GM21423 (cell line): ENCODE data around the gene ERBB2.
"Not testable (repeated sequence)": the region's sequence is repeated elsewhere in the genome, so short reads cannot be mapped to it uniquely, and the experiment has no call there.

ENCODE experiments used
- ATAC-seq: cut with Tn5 transposase; IDR thresholded peaks from one replicate; pipeline ENCODE4 v1.9.1; 2021; ENCODE audit warnings: mild to moderate bottlenecking, moderate library complexity; ENCODE audit not compliant: unreplicated experiment

ERBB2 gene

DNA sequence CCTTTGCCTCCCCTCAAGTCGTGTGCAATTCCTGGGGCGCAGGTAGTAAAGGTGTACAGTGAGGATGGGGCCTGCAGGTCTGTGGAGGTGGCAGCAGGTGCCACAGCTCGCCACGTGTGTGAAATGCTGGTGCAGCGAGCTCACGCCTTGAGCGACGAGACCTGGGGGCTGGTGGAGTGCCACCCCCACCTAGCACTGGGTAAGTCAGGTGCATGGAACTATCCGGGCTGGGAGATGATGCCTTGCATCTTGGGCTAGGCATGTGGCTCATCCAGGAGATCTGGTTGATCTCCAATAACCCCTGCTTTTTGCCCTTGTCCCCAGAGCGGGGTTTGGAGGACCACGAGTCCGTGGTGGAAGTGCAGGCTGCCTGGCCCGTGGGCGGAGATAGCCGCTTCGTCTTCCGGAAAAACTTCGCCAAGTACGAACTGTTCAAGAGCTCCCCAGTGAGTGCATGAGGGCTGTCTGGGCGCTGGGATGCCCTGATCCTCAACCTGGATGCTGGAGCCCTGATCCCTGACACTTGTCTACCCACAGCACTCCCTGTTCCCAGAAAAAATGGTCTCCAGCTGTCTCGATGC lies 43.1 kb downstream of the ERBB2 start:
- no peak for ATAC-seq

DNA sequence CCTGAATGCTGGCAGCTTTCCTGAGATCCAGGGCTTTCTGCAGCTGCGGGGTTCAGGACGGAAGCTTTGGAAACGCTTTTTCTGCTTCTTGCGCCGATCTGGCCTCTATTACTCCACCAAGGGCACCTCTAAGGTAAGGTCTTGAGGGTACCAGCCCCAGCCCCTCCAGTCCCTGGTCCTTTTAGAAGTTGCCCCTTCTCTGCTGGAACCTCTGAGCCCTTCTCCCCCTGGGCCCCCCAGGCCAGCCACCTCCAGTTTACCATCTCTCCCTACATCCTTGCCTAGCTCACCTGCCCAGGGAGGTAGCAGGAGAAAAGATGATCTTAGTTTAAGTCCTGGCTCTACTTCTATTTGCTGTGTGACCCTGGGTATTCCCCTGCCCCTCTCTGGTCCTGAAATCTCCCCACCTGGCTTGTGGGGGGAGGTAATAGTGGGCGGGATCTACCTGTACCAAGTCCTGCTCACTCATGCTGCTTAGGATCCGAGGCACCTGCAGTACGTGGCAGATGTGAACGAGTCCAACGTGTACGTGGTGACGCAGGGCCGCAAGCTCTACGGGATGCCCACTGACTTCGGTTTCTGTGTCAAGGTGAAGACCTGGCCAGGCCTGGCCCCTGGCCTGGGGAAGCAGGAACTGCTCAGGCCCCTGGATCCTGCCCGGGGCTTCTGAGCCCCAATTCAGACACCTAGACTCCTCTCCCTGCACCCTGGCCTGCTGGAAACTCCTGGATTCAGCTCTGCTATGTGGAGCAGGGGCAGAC lies 44.4 kb downstream of the ERBB2 start:
- ATAC-seq: no peak

DNA sequence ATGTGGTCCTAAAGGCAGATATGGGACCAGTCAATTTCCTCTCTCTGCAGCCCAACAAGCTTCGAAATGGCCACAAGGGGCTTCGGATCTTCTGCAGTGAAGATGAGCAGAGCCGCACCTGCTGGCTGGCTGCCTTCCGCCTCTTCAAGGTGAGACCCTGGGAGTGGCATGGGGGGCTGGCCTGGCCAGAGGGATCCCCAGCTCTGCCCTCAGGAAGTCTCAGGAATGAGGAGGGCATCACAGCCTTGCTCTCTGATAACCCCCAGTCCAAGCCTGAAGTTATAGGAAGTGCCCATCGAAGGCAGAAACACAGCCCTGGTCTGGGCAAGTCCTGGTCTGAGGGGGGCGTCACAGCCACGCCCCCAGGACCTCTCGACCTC lies 45.0 kb downstream of the ERBB2 start:
- no peak for ATAC-seq

DNA sequence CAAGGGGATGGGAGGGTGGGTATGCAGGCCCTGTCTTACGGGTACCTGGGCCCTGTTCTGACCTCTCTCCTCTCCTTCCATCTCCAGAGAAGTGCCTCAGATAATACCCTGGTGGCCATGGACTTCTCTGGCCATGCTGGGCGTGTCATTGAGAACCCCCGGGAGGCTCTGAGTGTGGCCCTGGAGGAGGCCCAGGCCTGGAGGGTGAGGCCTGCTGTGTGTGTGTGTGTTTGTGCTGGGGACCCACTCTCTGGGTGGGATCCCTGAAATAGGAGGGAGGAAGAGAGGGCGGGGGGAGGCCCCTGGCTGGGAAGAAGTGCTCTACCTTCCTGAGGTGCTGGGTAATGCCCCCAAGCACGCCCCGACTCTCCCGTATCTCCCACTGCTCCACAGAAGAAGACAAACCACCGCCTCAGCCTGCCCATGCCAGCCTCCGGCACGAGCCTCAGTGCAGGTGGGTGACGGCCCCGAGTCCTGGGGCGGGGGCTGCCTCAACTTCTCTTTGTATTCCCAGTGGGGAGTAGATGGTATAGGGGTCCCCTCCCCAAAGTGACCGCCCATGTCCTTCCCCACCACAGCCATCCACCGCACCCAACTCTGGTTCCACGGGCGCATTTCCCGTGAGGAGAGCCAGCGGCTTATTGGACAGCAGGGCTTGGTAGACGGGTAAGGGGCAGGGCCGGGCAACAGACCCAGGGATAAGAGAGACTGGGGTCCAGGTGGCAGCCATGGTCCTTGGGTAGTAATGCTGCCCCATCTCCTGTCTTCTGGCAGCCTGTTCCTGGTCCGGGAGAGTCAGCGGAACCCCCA lies 45.7 kb downstream of the ERBB2 start:
- ATAC-seq: no peak

DNA sequence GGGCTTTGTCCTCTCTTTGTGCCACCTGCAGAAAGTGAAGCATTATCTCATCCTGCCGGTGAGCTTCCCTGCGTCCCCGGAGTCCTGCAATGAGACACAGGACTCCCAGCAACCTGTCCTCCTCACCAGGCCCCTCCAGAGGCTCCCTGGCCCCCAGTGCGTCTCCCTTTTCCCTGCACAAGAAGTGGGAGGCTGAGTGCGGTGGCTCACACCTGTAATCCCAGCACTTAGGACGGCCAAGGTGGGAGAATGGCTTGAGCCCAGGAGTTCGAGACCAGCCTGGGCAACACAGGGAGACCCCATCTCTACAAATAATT lies 46.2 kb downstream of the ERBB2 start:
- ATAC-seq: no peak

DNA sequence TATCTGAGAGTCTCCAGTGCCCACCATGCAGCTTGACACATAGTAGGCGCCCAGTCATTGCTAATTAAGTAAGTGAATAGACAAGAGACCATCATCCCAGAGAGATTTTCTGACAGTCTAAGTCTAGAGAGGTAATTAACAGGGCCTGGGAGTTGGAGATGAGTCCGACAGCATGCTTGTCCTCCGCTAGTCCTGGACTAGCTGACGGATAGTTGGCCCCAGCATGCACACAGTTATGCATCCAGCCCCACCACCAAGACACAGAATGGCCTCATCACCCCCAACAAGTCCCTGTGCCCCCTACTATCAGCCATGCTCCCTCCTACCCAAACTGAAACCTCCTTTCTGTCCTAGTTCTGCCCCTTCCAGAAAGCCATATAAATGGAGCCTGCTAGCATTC lies 47.9 kb downstream of the ERBB2 start:
- no peak for ATAC-seq

DNA sequence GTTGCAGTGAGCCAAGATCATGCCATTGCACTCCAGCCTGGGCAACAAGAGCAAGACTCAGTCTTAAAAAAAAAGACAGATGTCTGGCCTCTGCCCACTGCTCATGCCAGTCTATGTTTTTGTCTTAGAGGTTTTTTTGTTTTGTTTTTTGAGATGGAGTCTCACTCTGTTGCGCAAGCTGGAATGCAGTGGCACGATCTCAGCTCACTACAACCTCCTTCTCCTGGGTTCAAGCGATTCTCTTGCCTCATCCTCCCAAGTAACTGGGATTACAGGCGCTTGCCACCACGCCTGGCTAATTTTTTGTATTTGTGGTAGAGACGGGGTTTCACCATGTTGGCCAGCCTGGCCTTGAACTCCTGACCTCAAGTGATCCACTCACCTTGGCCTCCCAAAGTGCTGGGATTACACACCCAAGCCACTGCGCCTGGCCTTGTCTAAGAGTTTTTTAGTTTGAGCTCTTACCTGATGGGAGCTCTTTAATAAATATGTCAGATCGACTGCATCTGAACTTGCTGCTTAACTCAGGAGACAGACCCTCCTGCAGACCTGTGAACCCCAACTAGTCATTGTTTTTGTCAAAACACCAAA lies 48.7 kb downstream of the ERBB2 start:
- not testable (repeated sequence) for ATAC-seq

DNA sequence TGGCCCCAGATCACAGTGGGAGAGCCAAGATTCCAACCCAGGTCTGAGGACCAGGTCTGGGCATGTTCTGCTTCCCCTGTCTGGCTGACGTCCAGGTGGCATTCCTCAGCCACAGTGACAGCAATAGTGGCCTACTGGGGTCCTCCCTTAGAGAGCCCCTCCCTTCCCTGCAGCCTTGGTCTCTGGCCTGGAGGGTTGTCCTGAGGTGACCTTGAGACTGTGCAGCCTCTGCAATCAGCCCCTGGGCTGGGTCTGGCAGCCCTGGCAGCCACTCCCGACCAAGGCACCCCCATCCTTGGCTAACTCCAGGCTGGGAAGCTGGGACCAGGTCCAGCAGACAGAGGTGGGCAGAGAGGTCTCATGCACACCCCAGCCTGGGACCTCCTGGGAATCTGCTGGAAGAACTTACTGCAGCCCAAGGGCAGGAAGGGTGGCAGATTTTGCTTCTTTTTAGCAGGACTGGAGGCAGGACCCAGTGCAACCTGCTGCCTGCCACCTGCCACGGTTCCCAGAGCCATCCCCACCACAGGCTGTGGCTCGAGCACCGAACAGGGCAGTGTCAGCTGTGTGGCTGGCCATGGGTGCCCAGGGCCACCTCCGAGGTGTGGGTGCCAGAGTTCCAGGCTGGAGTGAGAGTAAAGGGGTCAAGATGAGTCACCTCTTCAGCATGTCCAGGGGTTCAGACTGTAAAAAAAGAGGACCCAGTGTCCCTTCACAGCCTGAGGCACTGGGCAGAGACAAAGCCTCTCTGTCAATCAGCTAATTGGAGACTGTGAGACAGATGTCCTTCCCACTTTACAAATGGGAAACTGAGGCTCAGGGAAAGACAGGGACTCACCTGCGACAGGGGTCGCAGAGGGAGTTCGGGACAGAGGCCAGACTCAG lies 50.5 kb downstream of the ERBB2 start:
- no peak for ATAC-seq

DNA sequence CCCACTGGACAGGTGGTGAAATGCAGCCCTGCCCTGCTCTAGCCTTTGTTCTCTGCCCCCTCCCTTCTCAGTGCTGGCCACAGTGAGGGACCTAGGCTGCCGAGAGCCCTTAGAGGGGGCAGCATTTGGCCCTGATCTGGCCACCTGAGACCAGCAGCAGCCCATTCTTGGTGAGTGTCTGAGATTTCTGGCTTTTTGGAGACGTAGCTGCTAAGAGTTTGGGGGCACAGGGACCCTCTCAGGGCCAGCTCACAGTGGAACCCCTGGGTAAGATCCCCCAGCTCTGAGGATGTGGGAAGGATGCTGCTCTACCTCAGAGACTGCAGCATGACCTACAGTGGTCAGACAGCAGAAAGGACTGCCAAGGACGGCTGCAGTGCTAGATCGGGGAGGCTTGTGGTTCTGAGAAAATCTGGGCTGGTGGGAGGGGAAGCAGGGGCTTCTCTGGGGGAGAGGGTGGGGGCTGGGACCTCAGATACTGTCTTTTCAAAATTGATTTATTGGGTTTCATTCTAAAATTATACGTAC lies 51.2 kb downstream of the ERBB2 start:
- no peak for ATAC-seq

DNA sequence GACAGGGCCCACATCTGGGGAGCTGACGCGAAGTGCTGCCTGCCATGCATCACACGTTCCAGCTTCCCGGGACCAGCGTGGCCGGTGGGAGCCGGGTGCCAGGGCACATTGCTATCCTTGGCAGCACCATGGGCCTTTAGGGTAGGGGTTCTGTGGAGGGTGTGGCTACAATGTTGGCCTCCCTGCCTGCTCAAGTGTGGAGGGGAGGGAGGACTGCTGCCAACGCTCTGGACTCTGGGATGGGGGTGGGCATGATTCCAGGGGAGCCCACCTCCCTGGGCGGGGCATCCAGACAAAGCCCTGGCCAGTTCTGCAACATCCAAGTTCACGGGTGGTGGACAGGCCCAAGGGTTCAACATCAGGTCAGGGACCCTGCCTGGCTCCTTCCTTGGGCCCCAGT lies 51.8 kb downstream of the ERBB2 start:
- ATAC-seq: no peak

DNA sequence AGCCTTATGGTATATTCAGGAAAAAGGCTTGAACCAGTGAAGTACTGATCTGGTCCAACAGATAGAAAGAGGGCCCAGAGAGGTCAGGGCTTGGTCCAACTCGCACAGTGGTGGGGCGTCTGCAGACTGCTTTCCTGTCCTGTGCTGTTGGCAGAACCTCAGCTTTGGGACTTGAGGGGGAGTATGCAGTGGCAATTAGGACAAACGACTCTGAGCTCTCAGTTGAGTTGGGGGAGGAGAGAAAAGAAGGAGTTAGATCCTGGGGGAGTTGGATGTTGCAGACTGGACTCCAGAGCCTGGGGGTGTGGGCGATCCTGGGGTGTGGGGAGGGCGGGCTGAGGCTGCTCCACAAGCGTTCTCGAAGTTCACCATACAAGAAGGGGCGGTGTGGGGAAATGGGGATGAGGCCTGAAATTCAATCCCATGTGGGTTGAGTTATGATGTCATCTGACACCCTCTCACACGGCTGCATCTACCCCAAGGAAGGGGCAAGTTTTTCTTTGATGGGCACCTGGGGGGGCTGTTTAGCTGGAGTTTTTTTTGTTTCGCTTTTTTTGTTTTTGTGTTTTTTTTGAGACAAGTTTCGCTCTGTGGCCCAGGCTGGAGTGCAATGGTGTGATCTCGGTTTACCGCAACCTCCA lies 52.5 kb downstream of the ERBB2 start:
- ATAC-seq: no peak

DNA sequence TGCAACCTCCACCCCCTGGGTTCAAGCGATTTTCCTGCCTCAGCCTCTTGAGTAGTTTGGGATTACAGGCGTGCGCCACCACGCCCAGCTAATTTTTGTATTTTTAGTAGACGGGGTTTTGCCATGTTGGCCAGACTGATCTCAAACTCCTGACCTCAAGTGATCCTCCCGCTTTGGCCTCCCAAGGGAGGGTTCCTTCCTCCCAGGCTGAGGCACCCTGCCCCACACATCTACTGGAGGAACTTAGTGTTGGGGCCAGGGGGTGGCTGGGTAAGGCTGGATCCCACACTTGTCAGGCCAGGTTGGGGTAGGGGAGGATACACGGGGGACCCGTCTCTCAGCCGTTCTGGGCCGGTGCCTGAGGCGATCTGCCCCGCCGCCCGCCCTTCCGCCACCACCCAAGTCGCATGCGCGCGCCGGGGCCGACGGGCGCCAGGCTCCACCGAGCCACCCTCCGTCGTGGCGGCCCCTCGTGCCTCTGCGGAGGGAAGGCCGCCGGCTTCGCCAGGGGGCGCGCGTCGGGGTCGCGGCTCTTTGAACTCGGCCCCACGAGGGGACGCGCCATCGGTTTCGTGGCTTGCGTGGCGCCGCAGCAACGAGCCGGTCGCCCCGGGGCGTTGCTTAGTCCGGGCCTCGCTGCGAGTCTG lies 53.8 kb downstream of the ERBB2 start:
- peak; percentile 22 for ATAC-seq

DNA sequence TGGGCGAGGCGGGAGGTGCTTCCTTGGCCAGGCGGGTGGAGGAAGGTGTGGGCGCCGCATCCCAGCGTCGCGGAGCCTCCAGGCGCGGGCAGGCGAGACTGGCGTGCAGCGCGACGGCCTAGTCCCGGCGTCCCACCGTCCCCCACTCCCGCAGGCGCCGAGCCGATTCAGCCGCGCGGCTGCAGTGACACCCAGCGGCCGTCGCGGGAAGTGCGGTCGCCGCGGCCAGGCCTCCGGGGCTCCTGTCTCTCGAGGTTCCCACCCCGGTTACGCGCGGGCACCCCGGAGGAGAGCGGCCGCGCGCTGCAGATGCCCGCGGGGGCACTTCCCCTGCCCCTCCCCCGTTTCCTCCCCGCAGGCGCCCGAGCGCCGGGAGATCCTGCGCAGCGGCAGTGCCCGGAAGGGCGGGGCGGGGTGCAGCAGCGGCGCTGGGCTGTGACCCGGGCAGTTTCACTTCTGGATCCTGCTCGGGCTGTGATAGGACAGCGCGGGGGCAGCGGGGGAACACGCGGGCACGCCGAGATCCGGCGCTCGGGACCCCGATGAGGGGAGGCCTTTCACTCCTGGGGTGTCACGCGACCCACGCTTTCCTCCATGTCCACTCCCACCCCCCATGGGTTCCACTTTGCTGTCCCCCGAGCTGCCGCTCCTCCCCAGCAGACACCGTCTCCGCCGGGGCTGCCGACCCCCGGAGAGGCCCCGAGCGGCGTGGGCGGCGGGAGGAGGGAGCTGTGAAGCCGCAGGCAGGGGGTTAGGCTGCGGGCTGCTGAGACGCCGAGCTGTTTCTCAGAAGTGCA lies 54.5 kb downstream of the ERBB2 start:
- peak; percentile 54 for ATAC-seq

DNA sequence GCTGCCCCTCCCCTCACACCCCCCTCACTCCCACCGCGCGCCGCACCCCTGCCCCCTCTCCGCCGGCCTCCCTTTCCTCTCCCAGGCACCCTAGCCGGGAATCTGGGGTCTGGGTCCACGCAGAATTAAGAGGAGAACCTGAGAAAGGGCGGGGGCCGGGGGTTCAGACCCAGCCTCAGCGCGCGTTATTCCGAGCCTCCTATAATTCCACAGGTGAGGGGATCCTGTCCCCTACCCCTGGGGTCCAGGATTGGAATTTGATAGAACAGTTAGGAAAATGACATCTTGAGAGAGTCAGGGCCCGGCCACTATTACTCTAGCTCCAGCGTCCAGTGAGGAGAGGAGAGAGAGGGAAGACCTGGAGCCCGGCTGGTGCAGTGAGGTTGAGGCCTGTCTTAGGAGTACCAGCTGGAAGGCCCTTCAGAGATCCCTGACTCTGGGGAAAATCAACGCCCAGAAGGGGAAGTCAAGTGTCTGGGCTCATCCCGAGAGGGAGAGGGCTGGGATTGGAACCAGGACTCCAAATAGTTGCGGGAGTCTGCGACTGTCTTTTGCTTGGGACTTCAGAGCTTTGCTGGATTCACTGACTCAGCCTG lies 55.2 kb downstream of the ERBB2 start:
- no peak for ATAC-seq

DNA sequence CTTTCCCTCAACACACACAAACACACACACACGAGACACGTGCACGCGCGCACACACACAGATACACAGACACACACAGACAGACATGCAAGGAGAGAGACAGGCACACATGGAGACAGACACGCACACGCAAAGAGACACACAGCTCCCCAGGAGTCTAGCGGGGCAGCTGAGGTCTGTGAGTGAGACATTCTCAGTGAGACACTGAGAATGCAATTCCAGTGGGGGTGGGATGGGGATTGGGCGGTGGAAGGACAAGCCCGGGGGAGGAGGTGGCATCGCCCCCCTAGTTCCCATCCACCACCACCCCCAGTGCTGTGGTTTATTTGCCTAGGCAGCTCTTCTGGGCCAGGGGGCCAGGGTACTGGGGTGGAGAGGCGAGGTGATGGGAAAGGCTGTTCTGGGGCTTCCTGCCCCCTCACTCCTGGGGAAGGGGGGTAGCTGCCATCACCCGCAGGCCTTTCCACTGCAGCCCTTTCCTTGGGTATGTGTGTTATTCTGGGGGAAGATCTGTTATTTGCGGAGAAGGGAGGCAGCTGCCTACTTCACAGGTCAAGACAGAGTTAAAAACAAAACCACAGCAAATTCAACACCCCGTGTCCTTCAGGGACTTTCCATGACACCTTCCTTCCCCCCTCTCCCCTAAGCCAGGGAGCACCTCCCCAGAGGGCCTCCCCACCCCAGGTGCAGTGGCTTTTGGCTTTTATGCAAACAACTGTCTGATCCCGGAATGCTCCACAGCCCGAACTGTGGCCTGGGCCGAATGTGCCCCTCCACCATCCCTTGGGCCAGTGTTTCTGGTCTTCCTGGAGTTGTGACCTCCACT lies 55.9 kb downstream of the ERBB2 start:
- no peak for ATAC-seq

DNA sequence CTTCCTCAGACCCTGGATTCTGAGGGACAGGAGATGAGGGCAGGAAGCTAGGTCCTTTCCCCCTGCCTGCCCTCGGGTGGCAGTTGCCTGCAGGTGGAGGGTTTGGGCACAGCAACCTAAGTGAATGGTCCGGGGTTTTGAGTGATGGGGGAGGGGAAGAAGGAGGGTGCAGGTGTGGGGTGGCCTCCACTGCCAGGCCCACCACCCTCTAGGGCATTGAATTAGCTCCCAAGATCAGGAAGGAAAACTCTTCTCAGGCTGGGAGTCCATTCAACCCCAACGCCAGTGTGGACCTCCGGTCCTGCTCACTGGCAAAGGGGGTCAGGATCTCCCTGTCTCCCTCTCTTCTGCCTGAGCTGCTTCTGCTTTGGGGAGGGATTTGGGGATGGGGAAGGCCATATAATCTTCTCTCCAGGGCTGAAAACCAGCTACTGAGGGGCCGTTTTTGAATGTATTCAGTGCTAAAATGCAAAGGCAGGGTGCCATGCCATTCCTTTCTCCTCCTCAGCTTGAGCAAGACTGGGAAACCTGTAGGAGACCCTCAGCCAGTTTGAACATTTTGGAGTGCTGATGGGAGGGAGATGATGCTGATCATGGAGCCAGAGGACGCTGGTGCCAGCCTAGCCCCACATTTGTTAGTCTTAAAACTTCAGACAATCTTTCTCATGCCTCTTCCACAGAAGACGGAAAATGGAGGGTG lies 56.7 kb downstream of the ERBB2 start:
- no peak for ATAC-seq

DNA sequence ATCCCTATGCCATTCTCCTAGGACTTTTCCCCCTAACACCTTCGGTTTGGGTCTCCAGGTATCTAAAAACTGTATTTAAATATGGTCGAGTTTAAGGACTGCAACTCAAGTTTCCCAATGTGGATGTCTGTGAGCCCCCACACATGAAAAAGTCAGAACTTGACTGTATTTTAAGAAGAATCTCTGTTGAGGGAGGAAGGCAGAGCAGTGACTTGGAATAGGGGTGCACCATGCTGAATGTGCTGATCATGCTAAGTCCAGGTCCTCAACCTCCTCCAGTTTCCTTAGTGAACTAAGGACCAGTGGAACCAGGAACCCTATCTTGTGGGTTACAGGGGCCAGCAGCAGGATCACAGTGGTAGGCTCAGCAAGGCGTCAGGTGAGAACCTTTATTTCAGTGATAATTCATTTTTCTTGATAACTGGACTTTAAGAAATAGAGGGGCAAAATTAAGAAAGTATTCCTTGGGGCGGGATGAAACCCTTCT lies 57.4 kb downstream of the ERBB2 start:
- ATAC-seq: no peak
